Measurements from ENCODE around the gene FANCB. TPM values are rescaled to one million over a fixed set of nuclear protein-coding genes. Genes with fewer than 3 reads are reported as not detected.

FANCB gene
- total RNA-seq, 1 experiment from 2014 or later: 12.1 TPM

DNA sequence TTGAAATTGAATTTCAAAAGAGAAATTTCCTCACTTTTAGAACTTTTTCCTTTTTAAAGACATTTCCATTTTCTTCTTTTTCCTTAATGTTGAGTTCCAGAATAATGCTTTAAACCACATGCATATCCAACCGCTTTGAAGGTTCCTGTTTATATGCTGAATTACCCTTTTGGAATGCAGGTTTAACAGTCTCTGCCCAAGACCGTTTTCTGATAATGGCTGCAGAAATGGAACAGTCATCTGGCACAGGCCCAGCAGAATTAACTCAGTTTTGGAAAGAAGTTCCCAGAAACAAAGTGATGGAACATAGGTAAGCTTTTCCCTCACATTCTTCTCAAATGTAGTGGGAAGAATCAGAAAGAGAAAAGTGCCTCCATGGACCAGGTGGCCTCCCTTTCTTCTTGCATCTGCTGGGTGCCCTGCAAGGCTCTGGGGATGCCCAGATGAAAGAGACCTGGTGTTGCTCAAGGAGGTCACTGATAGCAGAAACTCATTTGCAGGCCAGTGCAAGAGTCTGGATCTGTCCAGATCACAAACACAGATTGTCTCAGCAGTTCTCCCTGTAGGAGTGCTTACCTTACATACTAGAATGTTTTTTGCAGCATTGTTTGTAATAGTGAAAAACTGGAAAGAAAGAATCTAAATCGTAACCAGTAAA is 43.3 kb upstream of the FANCB start:
- Mint-ChIP-seq H3K4me1 (no peaks in the 10 kb centered on the region), H3K4me3 (no peak overlapping the region), H3K9me3 (peaks cover 44 to 55% of the 10 kb centered on the region in 2 experiments), H3K27me3 (ENCODE audit: low read depth) (no peaks in the 10 kb centered on the region), H3K36me3 (ENCODE audit: insufficient read depth in 1 of 3, low read depth in 3 of 3) (peaks cover 6 to 42% (median 21%) of the 10 kb centered on the region in 3 experiments; a peak in 5 of 7 replicates), H3K27ac (no peak overlapping the region)
- Histone ChIP-seq H4K20me1 (ENCODE audit: control insufficient read depth, insufficient read depth, insufficient read length) (no peaks in the 10 kb centered on the region), H3K9me3 (ENCODE audit: control insufficient read depth, low read depth, low read length) (no peaks in the 10 kb centered on the region), H4K8ac (replicated peaks; ENCODE audit: insufficient read length, low read depth, low read length) (no peak overlapping the region), H2BK12ac (ENCODE audit: insufficient read length, low read depth, low read length) (no peak overlapping the region), H3K4me1 (ENCODE audit: insufficient read depth, low read length) (no peaks in the 10 kb centered on the region), H3K27me3 (ENCODE audit: insufficient read depth, low read length) (no peaks in the 10 kb centered on the region), H2AFZ (ENCODE audit: low read length) (no peak overlapping the region), H3K4ac (ENCODE audit: low read depth, low read length) (no peak overlapping the region), H3K79me2 (ENCODE audit: insufficient read depth, low read length) (no peaks in the 10 kb centered on the region), H3K27ac (ENCODE audit: insufficient read length, low read depth, low read length) (no peak overlapping the region), H3K14ac (ENCODE audit: insufficient read depth, low read length) (no peak overlapping the region), H3K4me2 (ENCODE audit: insufficient read depth, insufficient read length, low read length) (no peak overlapping the region), H3K18ac (ENCODE audit: insufficient read length, low read depth, low read length) (no peak overlapping the region), H2BK5ac (ENCODE audit: insufficient read length, low read length) (no peak overlapping the region), H4K5ac (ENCODE audit: insufficient read length, low read depth, low read length) (no peak overlapping the region), H3T11ph (ENCODE audit: low read length) (no peak overlapping the region), H3K9ac (ENCODE audit: extremely low read depth, insufficient read length, low read length) (no peak overlapping the region), H2BK20ac (ENCODE audit: low read depth, low read length, poor library complexity, severe bottlenecking) (no peak overlapping the region), H3K23me2 (ENCODE audit: insufficient read length, low read depth, low read length, poor library complexity, severe bottlenecking) (no peaks in the 10 kb centered on the region), H4K91ac (ENCODE audit: insufficient read length, low read depth, low read length) (no peak overlapping the region), H3K79me1 (ENCODE audit: insufficient read depth, low read depth, low read length, poor library complexity, severe bottlenecking) (no peaks in the 10 kb centered on the region), H2BK15ac (ENCODE audit: low read depth, low read length) (no peak overlapping the region), H3K23ac (ENCODE audit: insufficient read length, low read depth, low read length) (no peak overlapping the region), H2BK120ac (ENCODE audit: low read depth, low read length, poor library complexity, severe bottlenecking) (no peak overlapping the region), H3K56ac (ENCODE audit: insufficient read length, low read depth, low read length) (no peak overlapping the region), H2AK5ac (ENCODE audit: insufficient read length, low read length) (no peak overlapping the region)
- TF ChIP-seq, protein P1, sequence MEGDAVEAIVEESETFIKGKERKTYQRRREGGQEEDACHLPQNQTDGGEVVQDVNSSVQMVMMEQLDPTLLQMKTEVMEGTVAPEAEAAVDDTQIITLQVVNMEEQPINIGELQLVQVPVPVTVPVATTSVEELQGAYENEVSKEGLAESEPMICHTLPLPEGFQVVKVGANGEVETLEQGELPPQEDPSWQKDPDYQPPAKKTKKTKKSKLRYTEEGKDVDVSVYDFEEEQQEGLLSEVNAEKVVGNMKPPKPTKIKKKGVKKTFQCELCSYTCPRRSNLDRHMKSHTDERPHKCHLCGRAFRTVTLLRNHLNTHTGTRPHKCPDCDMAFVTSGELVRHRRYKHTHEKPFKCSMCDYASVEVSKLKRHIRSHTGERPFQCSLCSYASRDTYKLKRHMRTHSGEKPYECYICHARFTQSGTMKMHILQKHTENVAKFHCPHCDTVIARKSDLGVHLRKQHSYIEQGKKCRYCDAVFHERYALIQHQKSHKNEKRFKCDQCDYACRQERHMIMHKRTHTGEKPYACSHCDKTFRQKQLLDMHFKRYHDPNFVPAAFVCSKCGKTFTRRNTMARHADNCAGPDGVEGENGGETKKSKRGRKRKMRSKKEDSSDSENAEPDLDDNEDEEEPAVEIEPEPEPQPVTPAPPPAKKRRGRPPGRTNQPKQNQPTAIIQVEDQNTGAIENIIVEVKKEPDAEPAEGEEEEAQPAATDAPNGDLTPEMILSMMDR (conservative IDR thresholded peaks at IDR 0.05): no peak
- DNase-seq: no peak
- no CpG with 5 or more reads among the region's 3 CpGs for WGBS (ENCODE audit: extremely low coverage, insufficient read length, low lambda C conversion rate)

Measured in H9 (cell line).